ENCODE measurements around the gene TSR3. TPM values are rescaled to one million over a fixed set of nuclear protein-coding genes. Genes with fewer than 3 reads are reported as not detected.

Gene TSR3
- total RNA-seq, 2 experiments from 2014 or later = 48.5 to 50.7 TPM

DNA sequence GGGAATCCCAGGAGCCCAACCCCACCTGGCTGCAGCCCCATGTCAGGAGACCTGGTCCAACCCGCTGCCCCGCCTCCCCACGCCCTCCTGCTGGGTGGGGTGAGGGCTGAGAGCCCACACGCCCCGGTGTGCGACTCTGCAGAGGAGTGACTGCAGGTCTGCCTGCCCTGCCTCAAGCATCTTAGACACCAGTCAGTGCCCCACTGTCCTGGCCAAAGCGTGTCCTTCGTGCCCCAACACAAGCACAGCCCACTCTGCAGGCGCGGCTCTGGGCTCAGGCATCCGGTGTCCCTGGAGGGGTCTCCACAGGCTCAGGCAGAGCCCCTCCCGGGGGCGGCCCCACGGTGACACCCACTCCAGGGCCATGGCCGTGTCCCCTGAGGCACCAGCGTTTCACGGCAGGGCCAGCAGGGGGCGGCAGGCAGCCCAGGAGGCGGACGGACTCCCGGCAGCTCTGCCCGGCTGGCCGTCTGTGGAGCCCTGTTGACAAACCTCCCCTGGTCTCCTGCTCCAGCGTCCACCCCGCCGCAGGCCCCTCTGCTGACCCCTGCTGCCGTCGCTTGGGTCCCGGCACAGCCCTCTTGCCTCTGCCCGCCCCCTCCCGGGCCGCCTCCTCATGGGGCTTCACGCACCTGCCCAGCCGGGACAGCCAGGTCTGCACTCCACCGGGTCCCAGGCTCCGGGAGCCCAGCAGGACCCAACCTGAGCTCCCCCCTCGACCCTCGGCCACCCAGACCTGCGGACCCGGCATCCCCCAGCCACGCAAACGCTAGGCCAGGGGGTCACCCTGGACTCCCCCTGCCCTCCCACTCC, 50.8 kb downstream of the TSR3 start:
- no peaks in the 10 kb centered on the region for H3K36me3 Mint-ChIP-seq (ENCODE audit: low read depth)
- no peak overlapping the region for H3K27ac Mint-ChIP-seq
- intact Hi-C loops (cut with micrococcal nuclease) = no loop called here
- peaks cover 2% of the 10 kb centered on the region for H3K9me3 Mint-ChIP-seq
- peak; percentile 80 for DNase-seq
- peaks cover 11% of the 10 kb centered on the region for H3K27me3 Mint-ChIP-seq (ENCODE audit: low read depth)
- H3K4me3 Mint-ChIP-seq = no peak overlapping the region
- CTCF ChIA-PET = interaction anchor here (0.6 to 1.6 kb wide), 5 partner anchors 11 to 132 kb away, joined by 3 to 4 read pairs (median 3); partner anchors contain the start of gene UNKL
- peaks cover 18% of the 10 kb centered on the region for H3K4me1 Mint-ChIP-seq (ENCODE audit: low read depth)

DNA sequence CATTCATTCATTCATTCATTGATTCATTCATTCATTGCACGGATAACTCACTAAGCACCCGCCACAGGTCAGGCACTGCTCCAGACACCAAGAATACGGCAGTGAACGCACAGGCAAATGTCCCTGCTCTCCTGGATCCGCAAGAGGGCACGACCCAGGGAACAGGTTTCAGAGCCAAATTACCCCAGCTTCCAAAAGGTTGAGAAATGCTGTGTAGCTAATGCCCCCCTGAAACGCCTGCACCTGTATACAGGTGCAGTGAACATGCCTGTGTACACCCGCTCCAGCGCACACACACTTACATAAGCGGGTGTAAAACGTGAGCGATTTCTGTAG, 51.8 kb downstream of the TSR3 start:
- CTCF ChIA-PET = interaction anchor here (1.0 to 1.6 kb wide), 2 partner anchors 10 kb away, joined by 4 read pairs; partner anchors contain the start of gene UBE2I
- peaks cover 14% of the 10 kb centered on the region for H3K27me3 Mint-ChIP-seq (ENCODE audit: low read depth)
- H3K27ac Mint-ChIP-seq = no peak overlapping the region
- peaks cover 2% of the 10 kb centered on the region for H3K9me3 Mint-ChIP-seq
- H3K36me3 Mint-ChIP-seq (ENCODE audit: low read depth) = no peaks in the 10 kb centered on the region
- no peak overlapping the region for H3K4me3 Mint-ChIP-seq
- DNase-seq = no peak
- intact Hi-C loops (cut with micrococcal nuclease) = no loop called here
- H3K4me1 Mint-ChIP-seq (ENCODE audit: low read depth) = peaks cover 16% of the 10 kb centered on the region

Other genes starting within 250 kb of the TSR3 start
- under 1 TPM; 0.50 to 0.84 TPM for gene CACNA1H, start 198.8 kb downstream of the TSR3 start, total RNA-seq
- gene TPSG1, start 126.6 kb downstream of the TSR3 start, total RNA-seq = not detected
- gene TPSB2, start 121.7 kb downstream of the TSR3 start, total RNA-seq = not detected
- gene TPSAB1, start 111.2 kb downstream of the TSR3 start, total RNA-seq = not detected
- not detected for gene TPSD1, start 95.8 kb downstream of the TSR3 start, total RNA-seq
- gene UBE2I, start 42.2 kb downstream of the TSR3 start, total RNA-seq = 100 to 1,000 TPM; 273 to 297 TPM
- gene BAIAP3, start 18.2 kb downstream of the TSR3 start, total RNA-seq = under 1 TPM; 0.10 to 0.37 TPM
- gene GNPTG, start 53 bp upstream of the TSR3 start, total RNA-seq = 10 to 100 TPM; 15.9 to 17.3 TPM
- 10 to 100 TPM; 35.9 to 38.4 TPM for gene UNKL, start 62.8 kb upstream of the TSR3 start, total RNA-seq
- 10 to 100 TPM; 11.2 to 12.2 TPM for gene UQCC4, start 68.9 kb upstream of the TSR3 start, total RNA-seq
- gene PERCC1, start 79.2 kb upstream of the TSR3 start, total RNA-seq = under 1 TPM in 1 of 2 experiments, not detected in 1; 0.31 TPM
- 1 to 10 TPM in 1 of 2 experiments, under 1 TPM in 1; 0.74 to 1.8 TPM for gene CCDC154, start 92.7 kb upstream of the TSR3 start, total RNA-seq
- 10 to 100 TPM; 31.7 to 34.5 TPM for gene CLCN7, start 123.2 kb upstream of the TSR3 start, total RNA-seq
- gene PTX4, start 137.1 kb upstream of the TSR3 start, total RNA-seq = not detected
- gene TELO2, start 141.5 kb upstream of the TSR3 start, total RNA-seq = 10 to 100 TPM; 68.1 to 76.1 TPM
- 1 to 10 TPM; 7.7 to 8.2 TPM for gene TMEM204, start 181.8 kb upstream of the TSR3 start, total RNA-seq